Thyroid gland (tissue), 4 donors: Measurements from ENCODE around the gene AKR1B15.
A peak's percentile ranks its signal among the peaks of the same experiment; 100 is the strongest.

ENCODE experiments used
- CTCF ChIP-seq, 6 experiments: fragments of 200-600 bp in 3 of 6; fragments of 450-650 bp in 3 of 6; sonication (generic) in 3 of 6; IDR thresholded peaks; one replicate each; pipeline ENCODE4 v1.5.1; 2016 to 2019; ENCODE audit warnings: antibody characterized with exemption in 6 of 6, mild to moderate bottlenecking in 2 of 6, inconsistent platforms in 1 of 6, moderate library complexity in 1 of 6
- POLR2A ChIP-seq, 2 donors: fragments of 450-650 bp; IDR thresholded peaks; one replicate each; pipeline ENCODE4 v1.6.1; 2017; ENCODE audit warnings: antibody characterized with exemption in 2 of 2, mild to moderate bottlenecking in 2 of 2, moderate library complexity in 1 of 2

GRCh38 chr7:134547397-134548054 lies 1.4 kb upstream of the AKR1B15 start:
- TF ChIP-seq CTCF (IDR thresholded peaks at IDR 0.05) (peak; percentile 79 to 94 (median 86)), POLR2A (IDR thresholded peaks at IDR 0.05) (peak in 1 of 2 donors; percentile 37)
